Measurements from ENCODE around the gene CACNB2. TPM values are rescaled to one million over a fixed set of nuclear protein-coding genes. Genes with fewer than 3 reads are reported as not detected.

Gene CACNB2
- total RNA-seq, 4 donors from 2014 or later: 0.16 to 2.4 (median 1.8) TPM

DNA sequence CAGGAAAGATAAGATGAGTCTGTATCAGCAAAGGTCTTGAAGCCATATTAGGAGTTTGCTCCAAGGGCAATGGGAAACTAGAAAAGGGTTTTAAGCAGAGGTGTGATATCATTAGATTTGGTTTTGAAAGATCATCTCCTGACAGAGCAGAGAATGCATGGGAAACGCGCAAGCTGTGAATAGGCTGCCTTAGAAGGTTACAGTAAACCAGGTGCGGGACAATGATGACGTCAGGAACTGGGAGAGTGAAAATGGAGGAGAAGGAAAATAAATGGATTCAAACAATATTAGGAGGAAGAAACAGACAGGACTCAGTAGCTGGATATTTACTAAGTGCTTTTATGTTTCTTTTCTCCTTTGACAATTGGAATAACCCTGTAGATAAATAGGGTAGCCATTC, 50.6 kb downstream of the CACNB2 start:
- TF ChIP-seq CTCF (IDR thresholded peaks at IDR 0.05; ENCODE audit: low read depth): no peak

DNA sequence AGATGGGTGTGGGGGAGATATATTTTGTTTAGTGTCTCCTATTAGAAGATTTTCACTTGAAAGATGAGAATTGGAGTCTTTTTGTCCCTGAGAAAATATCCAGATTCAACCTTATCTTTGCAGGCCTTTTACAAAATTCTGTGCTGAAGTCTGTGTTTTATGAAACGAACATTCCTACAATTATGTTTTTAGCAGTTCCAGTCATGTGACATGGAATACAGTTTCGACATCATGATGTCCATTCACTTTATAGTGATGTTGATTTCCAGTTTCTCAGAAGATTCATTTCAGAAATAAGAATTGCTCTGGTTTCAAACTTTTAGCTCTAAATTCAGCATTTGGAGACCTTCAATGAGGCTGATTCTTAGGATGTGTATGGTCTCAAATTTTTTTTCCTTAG, 54.4 kb downstream of the CACNB2 start:
- TF ChIP-seq CTCF (IDR thresholded peaks at IDR 0.05; ENCODE audit: low read depth): no peak

DNA sequence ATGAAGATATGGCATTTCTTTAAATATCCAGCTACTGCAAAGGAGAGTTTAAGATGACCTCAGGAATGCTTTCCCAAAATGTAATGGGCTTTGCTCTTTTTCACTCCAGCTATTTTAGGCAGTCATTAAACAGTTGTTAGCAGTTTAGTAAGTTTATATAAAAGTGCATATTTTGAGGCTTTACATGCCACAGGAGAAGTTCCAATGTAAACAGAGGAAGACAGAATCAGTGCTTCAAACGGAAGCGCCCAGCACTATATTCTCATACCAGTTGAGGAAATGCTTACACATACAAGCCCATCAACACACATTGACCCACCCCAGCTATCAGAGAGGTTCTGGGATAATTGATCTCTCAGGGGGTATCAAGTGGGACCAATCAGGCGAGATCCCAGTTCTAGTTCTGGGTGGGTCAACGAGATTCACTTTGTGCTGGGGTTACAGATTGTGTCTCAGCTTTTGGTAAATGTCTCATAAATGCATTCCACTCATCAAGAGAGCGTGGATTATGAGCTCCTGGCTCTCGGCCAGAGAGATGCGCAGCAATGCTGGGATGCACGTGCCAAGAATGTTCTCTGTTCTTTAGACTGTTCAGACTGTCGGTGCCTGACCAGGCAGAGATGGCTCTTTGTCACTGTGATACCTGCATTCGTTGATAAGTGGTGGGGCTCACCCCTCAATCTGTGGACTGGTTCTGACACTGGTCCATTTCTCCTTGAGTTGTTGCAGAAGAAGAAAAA, 55.0 kb downstream of the CACNB2 start:
- TF ChIP-seq CTCF (IDR thresholded peaks at IDR 0.05; ENCODE audit: low read depth): no peak

- no peak for TF ChIP-seq CTCF (IDR thresholded peaks at IDR 0.05; ENCODE audit: low read depth)
Measured at GRCh38 chr10:18196806-18197550, 56.8 kb downstream of the CACNB2 start.

- no peak for TF ChIP-seq CTCF (IDR thresholded peaks at IDR 0.05; ENCODE audit: low read depth)
Measured at GRCh38 chr10:18197706-18198105, 57.5 kb downstream of the CACNB2 start.

DNA sequence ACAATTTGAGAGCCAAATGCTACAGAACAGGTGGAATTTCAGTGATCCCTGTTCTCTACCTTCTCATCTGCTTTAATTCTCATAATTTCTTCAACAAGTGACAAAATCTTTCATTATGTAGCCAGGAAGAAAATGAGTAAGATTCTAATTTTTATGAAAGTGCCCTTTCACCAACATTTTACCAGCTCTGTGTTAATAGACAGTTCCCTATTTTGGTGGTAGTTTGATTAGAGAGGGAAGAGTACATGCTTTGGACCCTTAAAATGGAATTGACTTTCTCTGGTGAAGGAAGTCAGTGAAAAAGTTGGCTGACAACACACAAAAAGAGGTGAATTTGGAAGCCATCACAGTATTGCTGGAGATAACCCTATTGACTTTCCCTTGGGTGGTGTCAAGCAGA, 61.7 kb downstream of the CACNB2 start:
- no peak for TF ChIP-seq CTCF (IDR thresholded peaks at IDR 0.05; ENCODE audit: low read depth)

DNA sequence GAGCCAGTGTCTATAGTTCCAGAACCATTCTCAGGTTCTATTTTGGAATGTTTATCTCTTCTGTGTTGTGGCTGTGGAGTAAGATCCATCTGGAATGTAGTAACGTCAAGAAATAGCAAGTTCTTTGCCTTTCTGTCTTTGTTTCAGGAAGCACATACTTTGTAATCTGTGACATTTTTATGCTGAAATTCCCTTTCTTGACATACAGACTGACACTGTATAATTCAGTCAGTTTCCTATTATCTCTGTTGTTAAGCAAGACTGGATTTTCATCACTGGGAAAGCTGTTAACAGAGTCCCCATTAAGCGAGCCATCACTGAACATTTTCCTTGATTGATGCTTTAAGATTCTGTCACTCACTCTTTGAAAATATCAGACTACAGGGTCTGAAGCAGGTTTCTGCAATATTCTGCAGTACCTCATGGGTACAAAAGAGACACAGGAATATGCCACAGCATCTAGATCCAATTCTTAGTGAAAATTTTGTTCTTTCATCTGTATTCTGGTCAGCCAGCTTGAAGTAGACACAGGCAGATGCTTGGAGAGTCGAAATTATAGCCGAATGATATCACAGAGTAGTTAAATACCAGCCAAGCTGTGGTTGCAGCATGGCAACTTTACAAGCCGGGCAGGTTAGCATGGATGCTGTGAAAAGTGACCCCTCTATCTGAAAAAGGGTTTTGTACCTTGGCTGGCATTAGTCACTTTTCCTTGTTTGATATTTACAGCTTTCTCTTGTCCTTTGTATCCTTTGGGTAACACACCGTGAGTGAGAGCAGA, 62.6 kb downstream of the CACNB2 start:
- no peak for TF ChIP-seq CTCF (IDR thresholded peaks at IDR 0.05; ENCODE audit: low read depth)

All from subcutaneous adipose tissue (tissue), 4 donors.